Colonic mucosa (tissue), 4 donors: ENCODE data around the gene MRPL1. TPM values are rescaled to one million over a fixed set of nuclear protein-coding genes. Genes with fewer than 3 reads are reported as not detected.

ENCODE experiments used
- DNase-seq: peaks from one replicate; pipeline ENCODE4 v3.0.0-alpha.2; 2020
- H3K27ac ChIP-seq: fragments of 200-600 bp; one replicate; pipeline ENCODE4 v1.8.0; 2021
- H3K27me3 ChIP-seq: fragments of 200-600 bp; one replicate; pipeline ENCODE4 v1.8.0; 2021
- H3K36me3 ChIP-seq: fragments of 200-600 bp; one replicate; pipeline ENCODE4 v1.8.0; 2021
- H3K4me1 ChIP-seq: fragments of 200-600 bp; one replicate; pipeline ENCODE4 v1.8.0; 2021; ENCODE audit warnings: mild to moderate bottlenecking
- H3K4me3 ChIP-seq: fragments of 200-600 bp; one replicate; pipeline ENCODE4 v1.8.0; 2021
- H3K9ac ChIP-seq, 2 donors: one replicate each; pipeline ENCODE4 v1.7.0; 2013; ENCODE audit warnings: control low read depth in 2 of 2, low read depth in 2 of 2, low read length in 2 of 2
- H3K9me3 ChIP-seq: fragments of 200-600 bp; one replicate; pipeline ENCODE4 v1.8.0; 2021
- CTCF ChIP-seq: fragments of 200-600 bp; IDR thresholded peaks from one replicate; pipeline ENCODE4 v1.8.0; 2022; ENCODE audit warnings: antibody characterized with exemption, mild to moderate bottlenecking
- intact Hi-C: fragments of 100-400 bp; cut with DNase I; formaldehyde crosslinking; loops from one replicate; pipeline ENCODE4 v1.14.1; 2022
- total RNA-seq, 2 donors: library from RNA; stranded (reverse); fragmentation: NEBNext Ultra II Directional in 1 of 2; extraction: Animal tissue kit (Norgen Biotek cat#: 25700) in 1 of 2; gene quantifications; one replicate each; pipeline ENCODE4 v1.2.1, GENCODE V29; 2021
- donor health status: healthy.
- donor health status: DM: no; HTN: no; CAD: no.
- donor health status: DM: no; HTN: no; CAD: no.

MRPL1 gene
- total RNA-seq, 2 donors from 2014 or later: 37.2 to 42.3 TPM

- H3K36me3 ChIP-seq: no peaks in the 10 kb centered on the region
- no peak for TF ChIP-seq CTCF
- no peak overlapping the region for H3K9ac ChIP-seq
- DNase-seq: no peak
- H3K4me1 ChIP-seq: no peaks in the 10 kb centered on the region
- H3K27ac ChIP-seq: no peak overlapping the region
- H3K27me3 ChIP-seq: no peaks in the 10 kb centered on the region
- intact Hi-C loops: no loop called here
- no peaks in the 10 kb centered on the region for H3K9me3 ChIP-seq
- no peak overlapping the region for H3K4me3 ChIP-seq
Measured at GRCh38 chr4:77989968-77990367, 127.3 kb downstream of the MRPL1 start.

GRCh38 chr4:77990456-77990855, 127.8 kb downstream of the MRPL1 start:
- intact Hi-C loops: no loop called here
- H3K36me3 ChIP-seq: no peaks in the 10 kb centered on the region
- no peaks in the 10 kb centered on the region for H3K27me3 ChIP-seq
- H3K4me1 ChIP-seq: no peaks in the 10 kb centered on the region
- H3K9ac ChIP-seq: no peak overlapping the region
- no peaks in the 10 kb centered on the region for H3K9me3 ChIP-seq
- TF ChIP-seq CTCF: no peak
- H3K4me3 ChIP-seq: no peak overlapping the region
- no peak for DNase-seq
- no peak overlapping the region for H3K27ac ChIP-seq

- no peaks in the 10 kb centered on the region for H3K36me3 ChIP-seq
- H3K27me3 ChIP-seq: no peaks in the 10 kb centered on the region
- no peaks in the 10 kb centered on the region for H3K4me1 ChIP-seq
- H3K4me3 ChIP-seq: no peak overlapping the region
- TF ChIP-seq CTCF: no peak
- H3K9ac ChIP-seq: no peak overlapping the region
- no peaks in the 10 kb centered on the region for H3K9me3 ChIP-seq
- DNase-seq: no peak
- intact Hi-C loops: no loop called here
- no peak overlapping the region for H3K27ac ChIP-seq
Measured at GRCh38 chr4:77990904-77991358, 128.3 kb downstream of the MRPL1 start.

- Histone ChIP-seq H3K27me3 (no peaks in the 10 kb centered on the region), H3K9me3 (no peaks in the 10 kb centered on the region), H3K9ac (no peak overlapping the region), H3K4me1 (no peaks in the 10 kb centered on the region), H3K36me3 (no peaks in the 10 kb centered on the region), H3K4me3 (no peak overlapping the region), H3K27ac (no peak overlapping the region)
- no peak for DNase-seq
- TF ChIP-seq CTCF: no peak
- intact Hi-C loops: no loop called here
Measured at GRCh38 chr4:77992581-77992980, 130.0 kb downstream of the MRPL1 start.

GRCh38 chr4:77994194-77994721, 131.6 kb downstream of the MRPL1 start:
- no peak overlapping the region for H3K4me3 ChIP-seq
- H3K9ac ChIP-seq: no peak overlapping the region
- DNase-seq: peak; percentile 18
- H3K27ac ChIP-seq: no peak overlapping the region
- no peaks in the 10 kb centered on the region for H3K9me3 ChIP-seq
- no peaks in the 10 kb centered on the region for H3K4me1 ChIP-seq
- H3K36me3 ChIP-seq: no peaks in the 10 kb centered on the region
- TF ChIP-seq CTCF: peak; percentile 25
- intact Hi-C loops: no loop called here
- no peaks in the 10 kb centered on the region for H3K27me3 ChIP-seq
